Left lung (tissue), 10 donors: ENCODE data around the gene BCL11B. TPM values are rescaled to one million over a fixed set of nuclear protein-coding genes. Genes with fewer than 3 reads are reported as not detected.
A peak's percentile ranks its signal among the peaks of the same experiment; 100 is the strongest.

Source experiments
- ATAC-seq: fragments of 200-7000 bp; cut with Tn5 transposase; one replicate; pipeline ENCODE4 v1.9.1; 2020; ENCODE audit warnings: moderate library complexity
- DNase-seq, 4 donors: peaks; one replicate each; pipeline ENCODE4 v3.0.0-alpha.2; 2013 to 2020
- H3K27ac ChIP-seq, 2 donors: fragments of 200-600 bp; sonication (generic) in 1 of 2; one replicate each; pipeline versions ENCODE4 v1.5.0 to v1.8.0; 2020 to 2021
- H3K27me3 ChIP-seq, 2 donors: fragments of 200-600 bp; sonication (generic) in 1 of 2; one replicate each; pipeline versions ENCODE4 v1.5.0 to v1.8.0; 2020 to 2021
- H3K36me3 ChIP-seq, 2 donors: fragments of 200-600 bp; sonication (generic) in 1 of 2; one replicate each; pipeline versions ENCODE4 v1.5.0 to v1.8.0; 2020 to 2021
- H3K4me1 ChIP-seq, 2 donors: fragments of 200-600 bp; one replicate each; pipeline ENCODE4 v1.8.0; 2021
- H3K4me3 ChIP-seq, 2 donors: fragments of 200-600 bp; sonication (generic) in 1 of 2; one replicate each; pipeline versions ENCODE4 v1.5.0 to v1.8.0; 2020 to 2021; ENCODE audit warnings: mild to moderate bottlenecking in 1 of 2
- H3K9me3 ChIP-seq, 2 donors: fragments of 200-600 bp; sonication (generic) in 1 of 2; one replicate each; pipeline versions ENCODE4 v1.5.0 to v1.8.0; 2020 to 2021
- CTCF ChIP-seq, 2 donors: fragments of 200-600 bp; sonication (generic) in 1 of 2; IDR thresholded peaks; one replicate each; pipeline versions ENCODE4 v1.5.0 to v1.8.0; 2021; ENCODE audit warnings: antibody characterized with exemption in 2 of 2
- intact Hi-C, 2 donors: fragments of 100-400 bp; cut with DNase I; formaldehyde crosslinking; loops; one replicate each; pipeline versions ENCODE4 v1.11.2 to v1.14.2; 2022
- polyA plus RNA-seq, 6 donors: library from polyadenylated mRNA; unstranded; fragments of 120-200 nt; gene quantifications; one replicate each; pipeline ENCODE4 v1.2.1, GENCODE V29; 2013; ENCODE audit not compliant: insufficient read length in 6 of 6
- total RNA-seq, 2 donors: library from RNA; stranded (reverse); fragmentation: NEBNext Ultra II Directional; extraction: Animal tissue kit (Norgen Biotek cat#: 25700); gene quantifications; one replicate each; pipeline ENCODE4 v1.2.1, GENCODE V29; 2021
- donor health status: DM: no; HTN: yes; CAD: no.
- donor health status: DM: no; HTN: no; CAD: no.

Gene BCL11B
- total and polyA plus RNA-seq, 8 donors, result 1.4 to 3.6 (median 3.2) TPM

DNA sequence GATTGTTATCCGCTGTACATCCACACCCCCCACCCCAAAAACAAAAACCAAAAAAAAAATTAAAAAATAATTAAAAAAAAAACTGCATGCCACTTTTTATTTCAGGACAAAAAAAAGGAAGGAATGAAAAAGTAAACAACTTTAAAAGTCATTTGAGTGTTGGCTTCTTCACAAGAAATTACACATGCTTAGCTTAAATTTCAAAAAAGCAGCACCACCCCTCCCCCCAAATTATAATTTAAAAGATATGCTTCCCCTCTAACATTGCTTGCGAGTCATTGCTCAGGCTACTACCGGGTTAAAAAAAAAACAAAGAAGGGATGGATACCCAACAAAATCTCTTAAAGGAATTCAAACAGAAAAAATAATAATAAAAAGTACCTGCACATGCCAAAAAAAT, 98.5 kb downstream of the BCL11B start:
- ATAC-seq, result no peak
- no peak for TF ChIP-seq CTCF (IDR thresholded peaks at IDR 0.05)
- DNase-seq, result no peak
- Histone ChIP-seq H3K9me3 (no peaks in the 10 kb centered on the region), H3K4me1 (peaks cover 0 to 5% of the 10 kb centered on the region in 2 donors), H3K36me3 (no peaks in the 10 kb centered on the region), H3K27me3 (no peaks in the 10 kb centered on the region), H3K4me3 (no peak overlapping the region), H3K27ac (no peak overlapping the region)
- intact Hi-C loops, result no loop called here

DNA sequence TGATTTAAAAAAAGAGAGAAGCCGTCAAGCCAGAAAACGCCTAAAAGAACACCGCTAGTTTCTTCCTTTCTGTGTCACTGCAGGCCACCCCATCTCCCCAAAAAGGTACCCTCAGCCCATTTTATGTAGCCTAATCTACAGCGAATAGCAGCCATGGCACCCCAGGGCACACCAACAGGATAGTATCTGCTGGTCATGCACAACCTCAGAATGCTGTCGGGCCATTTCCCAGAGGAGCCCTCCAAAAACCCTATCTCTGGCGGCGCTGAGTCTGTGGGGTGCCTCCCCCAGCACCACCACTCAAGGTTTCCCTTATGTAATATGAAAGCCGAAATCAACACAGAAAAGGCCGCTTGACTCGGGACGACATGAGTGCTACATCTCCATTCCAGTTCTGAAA, 98.9 kb downstream of the BCL11B start:
- H3K27me3 ChIP-seq, result no peaks in the 10 kb centered on the region
- no peaks in the 10 kb centered on the region for H3K36me3 ChIP-seq
- no peak overlapping the region for H3K4me3 ChIP-seq
- intact Hi-C loops, result no loop called here
- ATAC-seq (no peak), DNase-seq (peak in 1 of 4 donors; percentile 22)
- no peaks in the 10 kb centered on the region for H3K9me3 ChIP-seq
- peaks cover 0 to under 1% of the 10 kb centered on the region in 2 donors for H3K4me1 ChIP-seq
- TF ChIP-seq CTCF (IDR thresholded peaks at IDR 0.05), result no peak
- H3K27ac ChIP-seq, result no peak overlapping the region

DNA sequence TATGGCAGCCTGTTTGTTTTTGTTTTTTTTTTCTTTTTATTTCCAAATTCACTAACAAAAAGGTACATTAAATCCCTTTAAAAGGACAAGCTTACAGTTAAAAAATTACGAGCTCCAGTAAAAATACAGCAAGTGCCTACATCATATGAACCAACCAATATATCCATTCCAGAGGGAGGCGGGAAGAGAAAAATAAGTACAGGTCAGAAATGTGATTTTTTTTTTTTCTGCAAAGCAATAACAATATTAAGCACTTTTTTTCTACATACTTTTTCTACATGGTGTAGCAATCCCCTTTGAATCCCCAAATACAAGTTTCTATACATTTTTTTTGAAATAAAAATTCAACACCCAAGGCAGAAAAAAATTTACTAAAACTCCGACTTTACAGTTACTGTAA, 100.6 kb downstream of the BCL11B start:
- no peak overlapping the region for H3K4me3 ChIP-seq
- H3K4me1 ChIP-seq, result no peaks in the 10 kb centered on the region
- H3K27ac ChIP-seq, result no peak overlapping the region
- no peaks in the 10 kb centered on the region for H3K27me3 ChIP-seq
- intact Hi-C loops, result no loop called here
- H3K36me3 ChIP-seq, result no peaks in the 10 kb centered on the region
- no peak for ATAC-seq
- DNase-seq, result no peak
- no peaks in the 10 kb centered on the region for H3K9me3 ChIP-seq
- no peak for TF ChIP-seq CTCF (IDR thresholded peaks at IDR 0.05)

DNA sequence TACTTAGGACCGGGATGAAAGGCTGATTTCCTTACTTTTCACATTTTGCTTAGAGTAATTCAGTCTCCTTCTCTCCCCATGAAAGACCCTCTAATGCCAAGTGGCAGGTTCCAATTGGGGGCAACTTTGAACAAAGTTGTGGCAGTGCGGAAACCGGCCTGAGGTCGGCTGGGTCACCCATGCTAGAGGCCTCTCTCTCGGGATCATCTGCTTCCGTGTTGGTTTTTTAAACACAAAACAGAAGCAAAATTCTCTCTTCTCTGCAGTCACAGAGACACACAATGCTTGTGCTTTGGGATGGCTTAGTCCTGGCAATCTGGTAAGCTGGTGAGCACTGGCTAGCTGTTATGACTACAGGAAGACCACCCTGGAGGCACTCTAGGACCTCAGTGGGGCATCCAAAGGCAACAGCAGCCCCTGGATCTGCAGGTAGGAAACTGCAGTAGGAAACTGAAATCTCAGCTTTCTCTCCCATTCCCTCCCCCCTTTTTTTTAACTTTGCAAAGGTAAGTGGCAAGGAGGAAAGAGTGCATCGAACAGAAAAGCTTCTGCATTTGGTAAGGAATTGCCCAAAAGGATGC, 102.1 kb downstream of the BCL11B start:
- intact Hi-C loops, result no loop called here
- H3K27me3 ChIP-seq, result no peaks in the 10 kb centered on the region
- TF ChIP-seq CTCF (IDR thresholded peaks at IDR 0.05), result no peak
- DNase-seq, result no peak
- H3K9me3 ChIP-seq, result no peaks in the 10 kb centered on the region
- no peaks in the 10 kb centered on the region for H3K36me3 ChIP-seq
- no peak overlapping the region for H3K27ac ChIP-seq
- no peak overlapping the region for H3K4me3 ChIP-seq
- no peaks in the 10 kb centered on the region for H3K4me1 ChIP-seq
- no peak for ATAC-seq

DNA sequence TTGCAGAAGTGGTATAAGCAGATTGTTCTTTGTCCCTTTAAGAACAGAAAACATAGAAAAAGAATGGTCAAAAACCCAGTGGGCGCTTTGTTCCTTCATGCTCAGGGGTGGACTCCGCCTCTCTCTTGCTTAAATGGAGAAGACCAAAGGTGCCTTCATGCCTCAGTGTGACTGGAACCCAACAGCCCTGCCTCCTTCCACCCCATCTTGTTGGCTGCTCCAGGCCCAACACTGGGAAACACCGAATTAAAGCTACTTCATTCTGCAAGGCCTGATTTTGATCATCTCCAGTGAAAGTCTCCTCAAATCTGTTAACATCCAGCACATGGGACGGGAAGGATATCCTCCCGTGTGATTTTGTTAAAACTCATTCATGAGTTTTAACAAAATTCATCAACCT, 103.7 kb downstream of the BCL11B start:
- ATAC-seq, result no peak
- intact Hi-C loops, result no loop called here

More for the DNA sequence above, 103.7 kb downstream of the BCL11B start:
- Histone ChIP-seq H3K27ac (no peak overlapping the region), H3K36me3 (no peaks in the 10 kb centered on the region), H3K4me3 (no peak overlapping the region), H3K9me3 (no peaks in the 10 kb centered on the region), H3K4me1 (no peaks in the 10 kb centered on the region), H3K27me3 (no peaks in the 10 kb centered on the region)
- DNase-seq, result no peak
- TF ChIP-seq CTCF (IDR thresholded peaks at IDR 0.05), result no peak
